ENCODE data around the gene LYPD8.

The LYPD8 gene

DNA sequence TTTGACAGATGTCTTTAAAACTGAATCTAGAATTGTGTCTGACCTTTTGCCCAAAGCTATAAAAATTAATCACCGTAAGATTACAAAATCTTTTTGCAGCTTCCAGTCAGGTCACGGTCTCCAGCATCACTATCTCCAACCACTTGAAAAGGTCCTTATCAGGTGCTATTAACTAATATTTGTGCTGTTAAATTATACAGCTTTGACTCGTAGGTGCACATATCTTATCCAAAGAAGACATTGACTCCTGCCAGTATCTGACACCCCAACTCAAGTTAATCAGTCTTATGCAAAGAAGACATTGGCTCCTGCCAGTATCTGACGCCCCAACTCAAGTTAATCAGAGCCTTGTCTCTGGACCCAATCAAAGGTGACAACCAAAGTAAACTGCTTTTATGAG lies 19.9 kb upstream of the LYPD8 start:
- no peaks in the 10 kb centered on the region for H3K4me1 ChIP-seq (ENCODE audit: control insufficient read depth, insufficient read depth, low read length)
- no peak for TF ChIP-seq ZNF626 (tag by site-specific recombination; IDR thresholded peaks at IDR 0.05)
- TF ChIP-seq ZNF175 (tag by site-specific recombination; IDR thresholded peaks at IDR 0.05), result no peak
- TF ChIP-seq ZBTB1 (tag by site-specific recombination; IDR thresholded peaks at IDR 0.05), result no peak
- TF ChIP-seq, protein P1, sequence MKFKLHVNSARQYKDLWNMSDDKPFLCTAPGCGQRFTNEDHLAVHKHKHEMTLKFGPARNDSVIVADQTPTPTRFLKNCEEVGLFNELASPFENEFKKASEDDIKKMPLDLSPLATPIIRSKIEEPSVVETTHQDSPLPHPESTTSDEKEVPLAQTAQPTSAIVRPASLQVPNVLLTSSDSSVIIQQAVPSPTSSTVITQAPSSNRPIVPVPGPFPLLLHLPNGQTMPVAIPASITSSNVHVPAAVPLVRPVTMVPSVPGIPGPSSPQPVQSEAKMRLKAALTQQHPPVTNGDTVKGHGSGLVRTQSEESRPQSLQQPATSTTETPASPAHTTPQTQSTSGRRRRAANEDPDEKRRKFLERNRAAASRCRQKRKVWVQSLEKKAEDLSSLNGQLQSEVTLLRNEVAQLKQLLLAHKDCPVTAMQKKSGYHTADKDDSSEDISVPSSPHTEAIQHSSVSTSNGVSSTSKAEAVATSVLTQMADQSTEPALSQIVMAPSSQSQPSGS (tag by site-specific recombination; IDR thresholded peaks at IDR 0.05; ENCODE audit: low read depth), result no peak
- no peak for TF ChIP-seq ZNF354C (tag by site-specific recombination; IDR thresholded peaks at IDR 0.05; ENCODE audit: borderline replicate concordance, low read depth)
- TF ChIP-seq ZNF521 (tag by site-specific recombination; IDR thresholded peaks at IDR 0.05), result no peak
- TF ChIP-seq ZSCAN23 (tag by site-specific recombination; IDR thresholded peaks at IDR 0.05), result no peak
- no peak for TF ChIP-seq ZNF184 (tag by site-specific recombination; IDR thresholded peaks at IDR 0.05)
- no peak for TF ChIP-seq ZBTB44 (tag by site-specific recombination; IDR thresholded peaks at IDR 0.05)
- TF ChIP-seq PBX3 (CRISPR knock-in tag; IDR thresholded peaks at IDR 0.05), result no peak
- no peak for TF ChIP-seq ZNF10 (tag by site-specific recombination; IDR thresholded peaks at IDR 0.05)
- no peak for TF ChIP-seq SALL2 (tag by site-specific recombination; IDR thresholded peaks at IDR 0.05; ENCODE audit: borderline replicate concordance)
- no peak for TF ChIP-seq RBAK (tag by site-specific recombination; IDR thresholded peaks at IDR 0.05)
- TF ChIP-seq, protein P2, sequence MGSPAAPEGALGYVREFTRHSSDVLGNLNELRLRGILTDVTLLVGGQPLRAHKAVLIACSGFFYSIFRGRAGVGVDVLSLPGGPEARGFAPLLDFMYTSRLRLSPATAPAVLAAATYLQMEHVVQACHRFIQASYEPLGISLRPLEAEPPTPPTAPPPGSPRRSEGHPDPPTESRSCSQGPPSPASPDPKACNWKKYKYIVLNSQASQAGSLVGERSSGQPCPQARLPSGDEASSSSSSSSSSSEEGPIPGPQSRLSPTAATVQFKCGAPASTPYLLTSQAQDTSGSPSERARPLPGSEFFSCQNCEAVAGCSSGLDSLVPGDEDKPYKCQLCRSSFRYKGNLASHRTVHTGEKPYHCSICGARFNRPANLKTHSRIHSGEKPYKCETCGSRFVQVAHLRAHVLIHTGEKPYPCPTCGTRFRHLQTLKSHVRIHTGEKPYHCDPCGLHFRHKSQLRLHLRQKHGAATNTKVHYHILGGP (tag by site-specific recombination; IDR thresholded peaks at IDR 0.05), result no peak
- POLR2A ChIA-PET, result no interaction called here
- no peak overlapping the region for H3K27ac ChIP-seq (ENCODE audit: extremely low read depth, low read depth, low read length)
- CTCF ChIA-PET, result no interaction called here
- H3K36me3 ChIP-seq (ENCODE audit: control insufficient read depth in 2 of 2, insufficient read depth in 1 of 2, low read length in 2 of 2), result no peaks in the 10 kb centered on the region
- H3K4me3 ChIP-seq (ENCODE audit: low read depth, low read length), result no peak overlapping the region
- no peaks in the 10 kb centered on the region for H3K9me3 ChIP-seq (ENCODE audit: control insufficient read depth, insufficient read depth, low read depth, low read length)

DNA sequence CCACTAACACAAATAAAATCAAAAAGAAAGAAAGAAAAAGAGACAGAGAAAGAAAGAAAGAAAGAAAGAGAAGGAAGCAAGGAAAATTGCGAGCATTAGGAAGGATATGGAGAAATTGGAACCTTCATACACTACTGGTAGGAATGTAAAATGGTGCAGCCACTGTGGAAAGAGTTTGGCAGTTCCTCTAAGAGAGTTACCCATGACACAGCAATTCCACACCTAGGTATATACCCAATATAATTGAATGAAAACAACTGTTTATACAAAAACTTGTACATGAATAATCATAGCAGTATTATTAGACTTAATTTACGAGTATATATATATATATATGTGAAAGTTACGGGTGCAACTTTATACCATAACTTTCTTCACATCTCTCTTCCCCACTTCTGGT lies 4.1 kb upstream of the LYPD8 start:
- Histone ChIP-seq H3K36me3 (ENCODE audit: control insufficient read depth in 2 of 2, insufficient read depth in 1 of 2, low read length in 2 of 2) (no peaks in the 10 kb centered on the region), H3K27ac (ENCODE audit: extremely low read depth, low read depth, low read length) (no peak overlapping the region), H3K4me1 (ENCODE audit: control insufficient read depth, insufficient read depth, low read length) (no peaks in the 10 kb centered on the region), H3K9me3 (ENCODE audit: control insufficient read depth, insufficient read depth, low read depth, low read length) (no peaks in the 10 kb centered on the region), H3K4me3 (ENCODE audit: low read depth, low read length) (no peak overlapping the region)
- ChIA-PET POLR2A (no interaction called here), CTCF (no interaction called here)
- TF ChIP-seq ZNF423 (tag by site-specific recombination; IDR thresholded peaks at IDR 0.05), result no peak
- no peak for TF ChIP-seq ZNF658 (tag by site-specific recombination; IDR thresholded peaks at IDR 0.05)
- no peak for TF ChIP-seq ZBTB20 (tag by site-specific recombination; IDR thresholded peaks at IDR 0.05)
- no peak for TF ChIP-seq ZEB2 (tag by site-specific recombination; IDR thresholded peaks at IDR 0.05)
- no peak for TF ChIP-seq ZNF610 (tag by site-specific recombination; IDR thresholded peaks at IDR 0.05; ENCODE audit: borderline replicate concordance)
- no peak for TF ChIP-seq ZNF37A (tag by site-specific recombination; IDR thresholded peaks at IDR 0.05)
- no peak for TF ChIP-seq ZNF596 (tag by site-specific recombination; IDR thresholded peaks at IDR 0.05)
- TF ChIP-seq, protein P1 (tag by site-specific recombination; IDR thresholded peaks at IDR 0.05; ENCODE audit: low read depth), result no peak
- TF ChIP-seq TCF7L2 (IDR thresholded peaks at IDR 0.05; ENCODE audit: borderline replicate concordance, low read depth, low read length), result no peak
- no peak for TF ChIP-seq ZNF645 (tag by site-specific recombination; IDR thresholded peaks at IDR 0.05)
- no peak for TF ChIP-seq ZNF792 (tag by site-specific recombination; IDR thresholded peaks at IDR 0.05)
- no peak for TF ChIP-seq ZNF76 (tag by site-specific recombination; IDR thresholded peaks at IDR 0.05; ENCODE audit: borderline replicate concordance, low read depth)
- TF ChIP-seq, protein P3, sequence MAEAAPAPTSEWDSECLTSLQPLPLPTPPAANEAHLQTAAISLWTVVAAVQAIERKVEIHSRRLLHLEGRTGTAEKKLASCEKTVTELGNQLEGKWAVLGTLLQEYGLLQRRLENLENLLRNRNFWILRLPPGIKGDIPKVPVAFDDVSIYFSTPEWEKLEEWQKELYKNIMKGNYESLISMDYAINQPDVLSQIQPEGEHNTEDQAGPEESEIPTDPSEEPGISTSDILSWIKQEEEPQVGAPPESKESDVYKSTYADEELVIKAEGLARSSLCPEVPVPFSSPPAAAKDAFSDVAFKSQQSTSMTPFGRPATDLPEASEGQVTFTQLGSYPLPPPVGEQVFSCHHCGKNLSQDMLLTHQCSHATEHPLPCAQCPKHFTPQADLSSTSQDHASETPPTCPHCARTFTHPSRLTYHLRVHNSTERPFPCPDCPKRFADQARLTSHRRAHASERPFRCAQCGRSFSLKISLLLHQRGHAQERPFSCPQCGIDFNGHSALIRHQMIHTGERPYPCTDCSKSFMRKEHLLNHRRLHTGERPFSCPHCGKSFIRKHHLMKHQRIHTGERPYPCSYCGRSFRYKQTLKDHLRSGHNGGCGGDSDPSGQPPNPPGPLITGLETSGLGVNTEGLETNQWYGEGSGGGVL (tag by site-specific recombination; IDR thresholded peaks at IDR 0.05), result no peak
- TF ChIP-seq OSR2 (tag by site-specific recombination; IDR thresholded peaks at IDR 0.05), result no peak
